Measurements from ENCODE around the gene DOCK1.

The DOCK1 gene

DNA sequence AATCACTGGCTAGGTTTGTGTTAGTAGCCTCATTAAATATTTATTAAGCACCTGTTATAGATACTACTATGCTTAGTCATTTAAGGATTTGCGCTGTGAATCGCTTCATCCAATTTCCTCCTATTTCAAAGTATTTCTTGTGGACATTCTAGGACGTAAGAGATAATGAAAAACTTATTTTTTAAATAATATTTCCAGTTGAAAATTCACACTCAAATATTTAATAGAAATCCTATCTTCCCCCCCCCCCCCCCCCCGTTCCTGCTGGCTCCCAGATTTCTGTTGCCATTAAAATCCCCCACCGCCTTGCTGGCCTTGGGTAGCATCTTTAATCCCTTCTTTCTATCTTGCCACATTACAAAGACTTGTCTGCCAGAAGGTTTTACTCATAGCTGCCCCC is 285.2 kb downstream of the DOCK1 start:
- no peak overlapping the region for H3K4me3 ChIP-seq (ENCODE audit: control insufficient read depth, low read depth, low read length)
- DNase-seq (ENCODE audit: low read depth), result no peak
- TF ChIP-seq, protein P1, sequence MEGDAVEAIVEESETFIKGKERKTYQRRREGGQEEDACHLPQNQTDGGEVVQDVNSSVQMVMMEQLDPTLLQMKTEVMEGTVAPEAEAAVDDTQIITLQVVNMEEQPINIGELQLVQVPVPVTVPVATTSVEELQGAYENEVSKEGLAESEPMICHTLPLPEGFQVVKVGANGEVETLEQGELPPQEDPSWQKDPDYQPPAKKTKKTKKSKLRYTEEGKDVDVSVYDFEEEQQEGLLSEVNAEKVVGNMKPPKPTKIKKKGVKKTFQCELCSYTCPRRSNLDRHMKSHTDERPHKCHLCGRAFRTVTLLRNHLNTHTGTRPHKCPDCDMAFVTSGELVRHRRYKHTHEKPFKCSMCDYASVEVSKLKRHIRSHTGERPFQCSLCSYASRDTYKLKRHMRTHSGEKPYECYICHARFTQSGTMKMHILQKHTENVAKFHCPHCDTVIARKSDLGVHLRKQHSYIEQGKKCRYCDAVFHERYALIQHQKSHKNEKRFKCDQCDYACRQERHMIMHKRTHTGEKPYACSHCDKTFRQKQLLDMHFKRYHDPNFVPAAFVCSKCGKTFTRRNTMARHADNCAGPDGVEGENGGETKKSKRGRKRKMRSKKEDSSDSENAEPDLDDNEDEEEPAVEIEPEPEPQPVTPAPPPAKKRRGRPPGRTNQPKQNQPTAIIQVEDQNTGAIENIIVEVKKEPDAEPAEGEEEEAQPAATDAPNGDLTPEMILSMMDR (IDR thresholded peaks at IDR 0.05; ENCODE audit: control insufficient read depth, insufficient read depth, low read depth, low read length, missing control alignments), result no peak

DNA sequence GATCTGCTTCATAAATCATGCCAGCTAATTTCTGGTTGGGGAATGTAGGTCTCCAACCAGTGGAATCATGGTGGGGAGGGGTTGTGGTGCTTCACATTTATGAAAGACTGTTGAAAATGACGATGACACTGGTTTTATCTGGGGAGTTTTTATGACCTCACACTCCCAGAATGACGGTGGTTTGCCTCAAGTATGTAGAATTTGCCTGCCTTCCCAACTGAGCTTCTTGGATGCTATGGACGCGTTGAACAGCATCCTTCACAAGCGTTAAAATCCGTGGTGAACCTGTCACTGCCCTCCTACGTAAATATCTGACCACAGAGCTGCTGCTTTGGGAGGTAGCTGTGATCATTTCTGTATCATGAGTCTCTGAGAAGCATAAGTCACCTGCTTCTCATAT is 287.9 kb downstream of the DOCK1 start:
- TF ChIP-seq, protein P1 (IDR thresholded peaks at IDR 0.05; ENCODE audit: control insufficient read depth, insufficient read depth, low read depth, low read length, missing control alignments), result no peak
- DNase-seq (ENCODE audit: low read depth), result no peak
- H3K4me3 ChIP-seq (ENCODE audit: control insufficient read depth, low read depth, low read length), result no peak overlapping the region

DNA sequence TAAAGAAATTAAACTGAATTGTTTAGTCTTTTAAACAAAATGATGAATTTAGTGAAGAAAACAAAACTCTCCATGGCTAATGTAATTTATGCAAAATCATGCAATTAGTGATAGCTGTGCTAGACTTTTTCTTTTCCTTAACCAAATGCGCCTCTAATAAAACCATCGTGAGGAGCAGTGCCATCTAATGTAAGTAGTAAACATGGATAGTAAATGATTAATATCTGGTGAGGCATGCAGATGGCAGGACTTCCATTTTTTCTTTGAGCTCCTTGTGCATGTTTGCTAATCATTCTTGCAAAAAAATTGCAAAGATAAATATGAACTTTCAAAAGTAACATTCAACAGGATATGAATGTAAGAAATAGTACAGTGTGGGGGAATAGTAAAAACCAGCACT is 288.9 kb downstream of the DOCK1 start:
- TF ChIP-seq, protein P1 (IDR thresholded peaks at IDR 0.05; ENCODE audit: control insufficient read depth, insufficient read depth, low read depth, low read length, missing control alignments), result no peak
- DNase-seq (ENCODE audit: low read depth), result no peak
- H3K4me3 ChIP-seq (ENCODE audit: control insufficient read depth, low read depth, low read length), result no peak overlapping the region

DNA sequence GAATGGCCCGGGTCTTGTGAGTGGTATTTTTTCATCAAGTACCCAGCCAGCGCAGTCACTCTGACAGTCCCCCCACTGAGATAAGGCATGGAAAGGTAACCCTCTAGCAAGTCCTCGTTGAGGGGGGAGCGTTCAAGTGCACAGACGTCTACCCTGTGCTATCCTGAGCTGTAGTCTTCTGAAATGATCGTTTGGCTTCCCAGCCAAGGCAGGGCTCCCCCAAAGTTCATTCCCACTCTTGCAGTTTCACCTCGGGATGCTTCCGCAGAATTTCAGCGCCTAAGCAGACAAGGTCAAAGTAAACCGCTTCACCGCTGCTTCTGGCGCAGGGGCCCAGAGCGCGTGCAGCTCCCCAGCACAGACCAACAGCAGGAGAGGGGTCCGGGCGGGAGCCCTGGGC is 289.4 kb downstream of the DOCK1 start:
- DNase-seq (ENCODE audit: low read depth), result no peak
- no peak overlapping the region for H3K4me3 ChIP-seq (ENCODE audit: control insufficient read depth, low read depth, low read length)
- TF ChIP-seq, protein P1 (IDR thresholded peaks at IDR 0.05; ENCODE audit: control insufficient read depth, insufficient read depth, low read depth, low read length, missing control alignments), result no peak

DNA sequence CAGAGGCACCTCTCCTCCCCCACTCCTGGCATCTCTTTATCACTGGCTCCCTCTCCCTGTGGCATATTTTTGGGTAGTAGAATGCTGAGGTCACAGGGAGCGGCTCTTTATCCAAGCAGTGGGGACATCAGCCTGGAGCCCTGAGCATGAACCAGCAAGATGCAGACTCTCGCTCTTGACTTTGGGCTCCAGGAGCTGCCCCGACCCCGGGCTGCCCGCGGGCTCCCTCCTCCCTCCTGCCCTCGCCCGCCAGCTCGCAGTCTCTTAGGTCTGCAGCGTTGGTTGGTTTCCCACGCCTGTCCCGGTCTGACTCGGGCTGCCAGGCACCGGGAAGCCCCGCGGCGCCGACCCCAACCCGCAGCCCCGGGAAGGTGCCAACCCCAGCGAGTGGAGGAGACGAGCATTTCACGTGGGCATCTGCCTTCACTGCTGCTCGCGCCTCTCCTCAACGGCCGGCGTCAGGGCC is 289.8 kb downstream of the DOCK1 start:
- H3K4me3 ChIP-seq (ENCODE audit: control insufficient read depth, low read depth, low read length), result peak overlapping the region; percentile 40
- TF ChIP-seq, protein P1 (IDR thresholded peaks at IDR 0.05; ENCODE audit: control insufficient read depth, insufficient read depth, low read depth, low read length, missing control alignments), result no peak
- DNase-seq (ENCODE audit: low read depth), result no peak

DNA sequence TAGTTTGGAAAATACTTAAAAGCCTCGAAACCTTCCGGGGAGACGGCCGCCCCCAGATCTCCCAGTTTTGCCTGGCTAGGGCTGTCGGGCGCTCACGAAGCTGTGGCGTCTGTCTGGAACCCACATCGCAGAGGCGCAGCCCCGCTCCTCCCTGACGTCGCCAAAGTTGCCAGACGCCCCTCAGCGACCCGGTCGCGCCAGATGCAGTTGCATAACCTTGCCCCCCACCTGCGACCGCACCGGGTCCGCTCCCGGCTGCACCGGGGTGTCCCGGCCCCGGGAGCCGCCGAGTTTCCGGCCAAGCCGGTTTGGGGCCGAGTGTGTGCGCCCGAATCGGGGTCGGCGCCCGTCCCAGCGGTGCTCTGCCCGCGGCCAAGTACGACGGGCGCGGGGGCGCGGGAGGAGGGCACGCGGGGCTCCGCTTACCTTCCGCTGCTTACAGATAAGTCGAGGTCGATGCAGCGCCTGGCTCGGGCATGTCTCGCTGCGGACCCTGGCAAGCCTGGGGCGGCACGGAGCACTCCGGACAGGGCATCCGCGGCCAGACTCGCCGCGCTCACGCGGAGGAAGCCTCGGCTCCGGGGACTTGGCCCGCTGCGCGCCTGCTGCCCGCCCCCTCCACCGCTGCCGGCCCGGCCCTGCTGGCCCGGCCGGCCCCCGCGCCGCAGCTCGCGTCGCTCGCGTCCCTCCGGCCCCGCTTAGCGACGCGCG is 290.5 kb downstream of the DOCK1 start:
- TF ChIP-seq, protein P1 (IDR thresholded peaks at IDR 0.05; ENCODE audit: control insufficient read depth, insufficient read depth, low read depth, low read length, missing control alignments), result no peak
- peak overlapping the region; percentile 40 for H3K4me3 ChIP-seq (ENCODE audit: control insufficient read depth, low read depth, low read length)
- no peak for DNase-seq (ENCODE audit: low read depth)
